ENCODE data around the gene DLG2. TPM values are rescaled to one million over a fixed set of nuclear protein-coding genes. Genes with fewer than 3 reads are reported as not detected.

The DLG2 gene
- total RNA-seq, 1 donor from 2014 or later, result 2.1 TPM

- Mint-ChIP-seq H3K36me3 (ENCODE audit: low read depth) (no peaks in the 10 kb centered on the region), H3K27ac (ENCODE audit: unreplicated experiment) (peak overlapping the region; percentile 57), H3K4me1 (peaks cover 21% of the 10 kb centered on the region), H3K27me3 (ENCODE audit: low read depth) (no peaks in the 10 kb centered on the region), H3K4me3 (no peak overlapping the region), H3K9me3 (no peaks in the 10 kb centered on the region)
- TF ChIP-seq CTCF (conservative IDR thresholded peaks at IDR 0.05), result no peak
- no peak for DNase-seq (ENCODE audit: low read depth, low spot score)
These were observed 761.2 kb downstream of the DLG2 start for GRCh38 chr11:84865791-84866535.

GRCh38 chr11:84865257-84865656 is 761.9 kb downstream of the DLG2 start:
- no peak for DNase-seq (ENCODE audit: low read depth, low spot score)
- Mint-ChIP-seq H3K4me3 (no peak overlapping the region), H3K36me3 (ENCODE audit: low read depth) (no peaks in the 10 kb centered on the region), H3K27ac (ENCODE audit: unreplicated experiment) (no peak overlapping the region), H3K9me3 (no peaks in the 10 kb centered on the region), H3K4me1 (peaks cover 18% of the 10 kb centered on the region), H3K27me3 (ENCODE audit: low read depth) (no peaks in the 10 kb centered on the region)
- no peak for TF ChIP-seq CTCF (conservative IDR thresholded peaks at IDR 0.05)

GRCh38 chr11:84857746-84858145 is 769.4 kb downstream of the DLG2 start:
- Mint-ChIP-seq H3K27me3 (ENCODE audit: low read depth) (no peaks in the 10 kb centered on the region), H3K27ac (ENCODE audit: unreplicated experiment) (no peak overlapping the region), H3K4me1 (peaks cover 13% of the 10 kb centered on the region), H3K9me3 (no peaks in the 10 kb centered on the region), H3K4me3 (no peak overlapping the region), H3K36me3 (ENCODE audit: low read depth) (no peaks in the 10 kb centered on the region)
- no peak for TF ChIP-seq CTCF (conservative IDR thresholded peaks at IDR 0.05)
- DNase-seq (ENCODE audit: low read depth, low spot score), result no peak

GRCh38 chr11:84855508-84856245 is 771.5 kb downstream of the DLG2 start:
- H3K27me3 Mint-ChIP-seq (ENCODE audit: low read depth), result no peaks in the 10 kb centered on the region
- no peaks in the 10 kb centered on the region for H3K36me3 Mint-ChIP-seq (ENCODE audit: low read depth)
- no peak overlapping the region for H3K27ac Mint-ChIP-seq (ENCODE audit: unreplicated experiment)
- H3K9me3 Mint-ChIP-seq, result no peaks in the 10 kb centered on the region
- no peak for DNase-seq (ENCODE audit: low read depth, low spot score)
- no peak overlapping the region for H3K4me3 Mint-ChIP-seq
- H3K4me1 Mint-ChIP-seq, result peaks cover 9% of the 10 kb centered on the region
- TF ChIP-seq CTCF (conservative IDR thresholded peaks at IDR 0.05), result no peak

GRCh38 chr11:84854498-84854880 is 772.7 kb downstream of the DLG2 start:
- Mint-ChIP-seq H3K27me3 (ENCODE audit: low read depth) (no peaks in the 10 kb centered on the region), H3K27ac (ENCODE audit: unreplicated experiment) (no peak overlapping the region), H3K4me1 (peaks cover 1% of the 10 kb centered on the region), H3K36me3 (ENCODE audit: low read depth) (no peaks in the 10 kb centered on the region), H3K9me3 (peaks cover under 1% of the 10 kb centered on the region), H3K4me3 (no peak overlapping the region)
- no peak for DNase-seq (ENCODE audit: low read depth, low spot score)
- no peak for TF ChIP-seq CTCF (conservative IDR thresholded peaks at IDR 0.05)
